Measurements from ENCODE around the gene ZDHHC11.
"Not testable (repeated sequence)": the region's sequence is repeated elsewhere in the genome, so short reads cannot be mapped to it uniquely, and the experiment has no call there.

ZDHHC11 gene

DNA sequence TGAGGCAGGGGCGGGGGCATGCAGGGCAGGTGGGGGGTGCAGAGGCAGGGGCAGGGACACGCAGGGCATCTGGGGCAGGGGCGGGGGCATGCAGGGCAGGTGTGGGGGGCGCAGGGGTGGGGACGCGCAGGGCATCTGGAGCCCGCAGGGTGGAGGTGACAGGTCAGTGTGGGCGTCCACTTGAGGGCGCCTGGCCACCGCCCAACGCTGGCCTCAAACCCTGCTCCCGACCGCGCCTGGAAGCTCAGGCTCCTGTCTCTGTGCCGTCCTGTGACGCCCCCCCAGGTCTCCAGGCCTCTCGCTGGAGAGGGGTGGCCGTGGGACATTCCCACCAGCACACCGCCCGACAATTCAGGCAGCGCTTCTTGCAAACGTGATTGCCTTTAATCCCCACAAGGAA is 6.9 kb downstream of the ZDHHC11 start:
- H3K27ac ChIP-seq (ENCODE audit: insufficient read depth, low read depth, low read length, poor library complexity, severe bottlenecking); H3K4me1 ChIP-seq (ENCODE audit: control insufficient read depth, insufficient read depth, low read length); H3K36me3 ChIP-seq (ENCODE audit: control insufficient read depth, insufficient read depth, low read length); H3K27me3 ChIP-seq (ENCODE audit: control insufficient read depth, insufficient read depth, low read length, poor library complexity, severe bottlenecking); H3K9me3 ChIP-seq (ENCODE audit: control insufficient read depth, low read length); H3K4me3 ChIP-seq (ENCODE audit: insufficient read depth, low read depth, low read length): not testable (repeated sequence)
- 88% methylated on average over 22 of the region's 22 CpGs for WGBS, 2 experiments

- 90 to 99% methylated on average over 12 to 14 of the region's 26 CpGs for WGBS, 2 experiments
- not testable (repeated sequence) for H3K27ac ChIP-seq (ENCODE audit: insufficient read depth, low read depth, low read length, poor library complexity, severe bottlenecking); H3K4me1 ChIP-seq (ENCODE audit: control insufficient read depth, insufficient read depth, low read length); H3K36me3 ChIP-seq (ENCODE audit: control insufficient read depth, insufficient read depth, low read length); H3K27me3 ChIP-seq (ENCODE audit: control insufficient read depth, insufficient read depth, low read length, poor library complexity, severe bottlenecking); H3K9me3 ChIP-seq (ENCODE audit: control insufficient read depth, low read length); H3K4me3 ChIP-seq (ENCODE audit: insufficient read depth, low read depth, low read length)
These were observed 7.4 kb downstream of the ZDHHC11 start for GRCh38 chr5:843371-843770.

- WGBS, 2 experiments = 93 to 94% methylated on average over 26 to 29 of the region's 32 CpGs
These were observed 8.2 kb downstream of the ZDHHC11 start for GRCh38 chr5:842402-843221.

GRCh38 chr5:841531-842401 is 9.0 kb downstream of the ZDHHC11 start:
- H3K9me3 ChIP-seq (ENCODE audit: control insufficient read depth, low read length); H3K4me1 ChIP-seq (ENCODE audit: control insufficient read depth, insufficient read depth, low read length); H3K27ac ChIP-seq (ENCODE audit: insufficient read depth, low read depth, low read length, poor library complexity, severe bottlenecking); H3K4me3 ChIP-seq (ENCODE audit: insufficient read depth, low read depth, low read length); H3K27me3 ChIP-seq (ENCODE audit: control insufficient read depth, insufficient read depth, low read length, poor library complexity, severe bottlenecking); H3K36me3 ChIP-seq (ENCODE audit: control insufficient read depth, insufficient read depth, low read length): not testable (repeated sequence)
- 93 to 94% methylated on average over 10 to 12 of the region's 15 CpGs for WGBS, 2 experiments

More at GRCh38 chr5:842402-843221, 8.2 kb downstream of the ZDHHC11 start:
- H3K36me3 ChIP-seq (ENCODE audit: control insufficient read depth, insufficient read depth, low read length); H3K4me1 ChIP-seq (ENCODE audit: control insufficient read depth, insufficient read depth, low read length); H3K9me3 ChIP-seq (ENCODE audit: control insufficient read depth, low read length); H3K27ac ChIP-seq (ENCODE audit: insufficient read depth, low read depth, low read length, poor library complexity, severe bottlenecking); H3K4me3 ChIP-seq (ENCODE audit: insufficient read depth, low read depth, low read length); H3K27me3 ChIP-seq (ENCODE audit: control insufficient read depth, insufficient read depth, low read length, poor library complexity, severe bottlenecking): not testable (repeated sequence)

- not testable (repeated sequence) for H3K27ac ChIP-seq (ENCODE audit: insufficient read depth, low read depth, low read length, poor library complexity, severe bottlenecking); H3K27me3 ChIP-seq (ENCODE audit: control insufficient read depth, insufficient read depth, low read length, poor library complexity, severe bottlenecking); H3K4me3 ChIP-seq (ENCODE audit: insufficient read depth, low read depth, low read length); H3K4me1 ChIP-seq (ENCODE audit: control insufficient read depth, insufficient read depth, low read length); H3K36me3 ChIP-seq (ENCODE audit: control insufficient read depth, insufficient read depth, low read length); H3K9me3 ChIP-seq (ENCODE audit: control insufficient read depth, low read length)
- WGBS, 2 experiments = 90 to 94% methylated on average over 4 to 9 of the region's 10 CpGs
These were observed 9.8 kb downstream of the ZDHHC11 start for GRCh38 chr5:840974-841435.

- H3K36me3 ChIP-seq (ENCODE audit: control insufficient read depth, insufficient read depth, low read length); H3K9me3 ChIP-seq (ENCODE audit: control insufficient read depth, low read length); H3K4me1 ChIP-seq (ENCODE audit: control insufficient read depth, insufficient read depth, low read length); H3K27ac ChIP-seq (ENCODE audit: insufficient read depth, low read depth, low read length, poor library complexity, severe bottlenecking); H3K4me3 ChIP-seq (ENCODE audit: insufficient read depth, low read depth, low read length); H3K27me3 ChIP-seq (ENCODE audit: control insufficient read depth, insufficient read depth, low read length, poor library complexity, severe bottlenecking): not testable (repeated sequence)
- 95% methylated on average over 20 to 21 of the region's 21 CpGs for WGBS, 2 experiments
These were observed 10.4 kb downstream of the ZDHHC11 start for GRCh38 chr5:840118-840973.

- H3K36me3 ChIP-seq (ENCODE audit: control insufficient read depth, insufficient read depth, low read length) = not testable (repeated sequence)
These were observed 12.3 kb downstream of the ZDHHC11 start for GRCh38 chr5:838431-838851.

GRCh38 chr5:837621-838121 is 13.1 kb downstream of the ZDHHC11 start:
- H3K4me1 ChIP-seq (ENCODE audit: control insufficient read depth, insufficient read depth, low read length); H3K27ac ChIP-seq (ENCODE audit: insufficient read depth, low read depth, low read length, poor library complexity, severe bottlenecking); H3K36me3 ChIP-seq (ENCODE audit: control insufficient read depth, insufficient read depth, low read length); H3K27me3 ChIP-seq (ENCODE audit: control insufficient read depth, insufficient read depth, low read length, poor library complexity, severe bottlenecking); H3K9me3 ChIP-seq (ENCODE audit: control insufficient read depth, low read length); H3K4me3 ChIP-seq (ENCODE audit: insufficient read depth, low read depth, low read length): not testable (repeated sequence)
- 93 to 95% methylated on average over 14 of the region's 14 CpGs for whole genome bisulfite sequencing, 2 experiments

More at GRCh38 chr5:838431-838851, 12.3 kb downstream of the ZDHHC11 start:
- not testable (repeated sequence) for H3K9me3 ChIP-seq (ENCODE audit: control insufficient read depth, low read length); H3K27ac ChIP-seq (ENCODE audit: insufficient read depth, low read depth, low read length, poor library complexity, severe bottlenecking); H3K27me3 ChIP-seq (ENCODE audit: control insufficient read depth, insufficient read depth, low read length, poor library complexity, severe bottlenecking); H3K4me1 ChIP-seq (ENCODE audit: control insufficient read depth, insufficient read depth, low read length); H3K4me3 ChIP-seq (ENCODE audit: insufficient read depth, low read depth, low read length)
- 88 to 90% methylated on average over 10 of the region's 10 CpGs for WGBS, 2 experiments

DNA sequence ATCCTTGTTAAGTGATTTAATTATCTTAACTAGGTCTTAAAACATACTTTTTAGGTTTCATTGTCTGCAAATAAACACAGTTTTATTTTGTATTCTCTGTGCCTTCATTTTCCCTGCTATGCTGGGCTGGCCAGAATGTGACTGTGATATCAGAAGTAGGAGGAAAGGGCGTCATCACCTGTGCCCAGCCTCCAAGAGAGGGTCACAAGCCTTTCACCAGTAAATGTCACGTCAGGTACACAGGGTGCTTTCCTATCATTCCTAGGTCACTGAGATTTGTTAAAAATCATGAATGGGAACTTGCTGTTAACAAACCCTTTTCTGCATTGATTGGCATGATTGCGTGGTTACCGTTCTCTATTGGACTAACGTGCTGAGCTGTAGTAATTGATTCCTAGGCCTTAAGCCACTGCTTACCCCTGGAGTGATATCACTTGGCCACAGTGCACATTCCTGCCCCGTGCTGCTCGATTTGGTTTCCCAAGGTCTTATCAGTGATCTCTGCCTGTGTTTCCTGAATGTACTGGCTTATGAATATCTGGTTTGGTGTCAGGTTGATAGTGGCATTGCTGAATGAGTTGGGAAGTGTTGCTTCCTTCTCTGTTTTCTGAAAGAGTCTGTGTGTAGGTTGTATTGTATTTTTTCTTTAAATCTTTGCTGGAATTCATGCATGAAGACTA is 14.7 kb downstream of the ZDHHC11 start:
- not testable (repeated sequence) for H3K27me3 ChIP-seq (ENCODE audit: control insufficient read depth, insufficient read depth, low read length, poor library complexity, severe bottlenecking); H3K4me1 ChIP-seq (ENCODE audit: control insufficient read depth, insufficient read depth, low read length); H3K27ac ChIP-seq (ENCODE audit: insufficient read depth, low read depth, low read length, poor library complexity, severe bottlenecking); H3K36me3 ChIP-seq (ENCODE audit: control insufficient read depth, insufficient read depth, low read length); H3K4me3 ChIP-seq (ENCODE audit: insufficient read depth, low read depth, low read length); H3K9me3 ChIP-seq (ENCODE audit: control insufficient read depth, low read length)
- WGBS, 2 experiments = 91 to 98% methylated on average over 7 of the region's 7 CpGs
